ENCODE data around the gene ELMO1.

DNA sequence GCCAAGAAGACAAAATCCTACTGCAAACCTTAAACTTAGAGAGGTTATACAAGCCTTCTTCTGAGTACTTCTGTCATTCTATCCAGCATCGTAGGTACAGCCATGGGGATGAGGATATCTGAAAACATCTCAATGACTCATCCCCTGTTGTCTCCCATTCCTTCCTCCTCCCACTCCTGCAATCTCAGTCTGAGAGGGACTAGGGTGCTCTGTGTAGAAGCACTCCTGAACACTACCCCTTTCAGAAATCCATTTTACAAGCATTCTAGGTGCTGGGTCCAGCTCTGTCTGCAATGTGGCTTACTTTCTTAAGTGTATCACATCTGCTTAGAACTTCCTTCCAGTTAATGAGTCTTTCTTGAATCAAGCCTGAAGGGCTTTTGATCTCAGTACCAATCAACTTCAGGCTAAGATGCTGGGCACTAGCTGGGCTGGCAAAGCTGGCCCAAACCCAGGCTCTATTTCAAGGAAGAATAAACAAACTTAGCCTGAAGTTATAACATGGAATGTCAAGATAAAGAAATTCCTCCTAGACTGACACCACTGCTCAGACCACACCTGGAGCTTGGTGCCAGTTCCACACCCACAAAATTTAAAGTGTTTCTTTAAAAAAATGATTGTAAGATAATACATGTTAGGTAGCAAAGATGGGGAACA is 454.1 kb downstream of the ELMO1 start:
- TF ChIP-seq, protein P1, sequence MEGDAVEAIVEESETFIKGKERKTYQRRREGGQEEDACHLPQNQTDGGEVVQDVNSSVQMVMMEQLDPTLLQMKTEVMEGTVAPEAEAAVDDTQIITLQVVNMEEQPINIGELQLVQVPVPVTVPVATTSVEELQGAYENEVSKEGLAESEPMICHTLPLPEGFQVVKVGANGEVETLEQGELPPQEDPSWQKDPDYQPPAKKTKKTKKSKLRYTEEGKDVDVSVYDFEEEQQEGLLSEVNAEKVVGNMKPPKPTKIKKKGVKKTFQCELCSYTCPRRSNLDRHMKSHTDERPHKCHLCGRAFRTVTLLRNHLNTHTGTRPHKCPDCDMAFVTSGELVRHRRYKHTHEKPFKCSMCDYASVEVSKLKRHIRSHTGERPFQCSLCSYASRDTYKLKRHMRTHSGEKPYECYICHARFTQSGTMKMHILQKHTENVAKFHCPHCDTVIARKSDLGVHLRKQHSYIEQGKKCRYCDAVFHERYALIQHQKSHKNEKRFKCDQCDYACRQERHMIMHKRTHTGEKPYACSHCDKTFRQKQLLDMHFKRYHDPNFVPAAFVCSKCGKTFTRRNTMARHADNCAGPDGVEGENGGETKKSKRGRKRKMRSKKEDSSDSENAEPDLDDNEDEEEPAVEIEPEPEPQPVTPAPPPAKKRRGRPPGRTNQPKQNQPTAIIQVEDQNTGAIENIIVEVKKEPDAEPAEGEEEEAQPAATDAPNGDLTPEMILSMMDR (CRISPR knock-in tag; IDR thresholded peaks at IDR 0.05), result no peak
- TF ChIP-seq MEIS2 (CRISPR knock-in tag; IDR thresholded peaks at IDR 0.05), result no peak
- TF ChIP-seq CBFB (CRISPR knock-in tag; IDR thresholded peaks at IDR 0.05), result no peak

Measured in HepG2 (cell line).